HCT116 (cell line): ENCODE data around the gene JADE1. TPM values are rescaled to one million over a fixed set of nuclear protein-coding genes. Genes with fewer than 3 reads are reported as not detected.

Experiments
- ATAC-seq: fragments of 200-7000 bp; cut with Tn5 transposase; 2 replicates; pipeline ENCODE4 v1.9.1; 2020; ENCODE audit warnings: mild to moderate bottlenecking, moderate library complexity
- BruUV-seq: library from RNA; stranded (reverse); fragments of 400-500 nt; replicated peaks from 2 replicates; lab custom pipeline; 2021; lab: Mats Ljungman, UMichigan
- CTCF ChIA-PET: fragments of 300-600 bp; sonication (Branson Sonifier 250); formaldehyde crosslinking; loops from one replicate; lab custom pipeline; 2021; ENCODE audit warnings: antibody characterized with exemption; lab: Charles Lee
- POLR2A ChIA-PET: fragments of 300-600, 350-600 bp; sonication (Branson Sonifier 250); formaldehyde crosslinking; loops from one replicate; lab custom pipeline; 2021; ENCODE audit warnings: antibody characterized with exemption; lab: Charles Lee
- RAD21 ChIA-PET, 2 experiments: fragments of 300-600 bp; sonication (Branson Sonifier 250); formaldehyde crosslinking; loops; one replicate each; lab custom pipeline; 2023; ENCODE audit warnings: low total read pairs in 2 of 2; ENCODE audit not compliant: uncharacterized antibody in 2 of 2, unreplicated experiment in 2 of 2, low non-redundant PET in 1 of 2; lab: Charles Lee
- DNase-seq: peaks from one replicate; pipeline ENCODE4 v3.0.0-alpha.2; 2010; ENCODE audit warnings: low read depth, low spot score
- H2AFZ ChIP-seq: fragments of 200-600 bp; shearing (Covaris generic), sonication (generic); 2 replicates; pipeline ENCODE4 v1.6.1; 2017; ENCODE audit warnings: low read depth, mixed run types, mixed read lengths, antibody characterized with exemption, low read length; ENCODE audit not compliant: poor library complexity, severe bottlenecking
- H3K27ac ChIP-seq: 2 replicates; pipeline ENCODE4 v1.5.1; 2012; ENCODE audit warnings: low read depth, low read length
- H3K27me3 ChIP-seq: fragments of 200-600 bp; sonication (generic); 2 replicates; pipeline ENCODE4 v1.6.1; 2016; ENCODE audit warnings: mixed run types, low read length, mixed read lengths; ENCODE audit not compliant: insufficient read depth
- H3K36me3 ChIP-seq, 2 experiments: fragments of 200-500 bp in 1 of 2; fragments of 200-600 bp in 1 of 2; sonication (Bioruptor generic) in 1 of 2; sonication (generic) in 1 of 2; 2 replicates each; pipeline versions ENCODE4 v1.5.1 to v1.6.1; 2014 to 2016; ENCODE audit warnings: low read length in 2 of 2, inconsistent platforms in 1 of 2, mixed read lengths in 1 of 2, mixed run types in 1 of 2; ENCODE audit not compliant: insufficient read depth in 2 of 2, control insufficient read depth in 1 of 2
- H3K4me1 ChIP-seq, 2 experiments: fragments of 200-600 bp in 1 of 2; sonication (generic) in 1 of 2; 2 replicates each; pipeline versions ENCODE4 v1.5.1 to v1.6.1; 2012 to 2017; ENCODE audit warnings: low read length in 2 of 2, inconsistent platforms in 1 of 2, mild to moderate bottlenecking in 1 of 2, mixed read lengths in 1 of 2, mixed run types in 1 of 2, moderate library complexity in 1 of 2; ENCODE audit not compliant: insufficient read depth in 2 of 2, control insufficient read depth in 1 of 2
- H3K4me2 ChIP-seq: fragments of 200-600 bp; sonication (generic); 2 replicates; pipeline ENCODE4 v1.6.1; 2017; ENCODE audit warnings: mixed run types, low read length, mixed read lengths
- H3K4me3 ChIP-seq, 2 experiments: fragments of 200-600 bp in 1 of 2; sonication (generic) in 1 of 2; replicated peaks in 1 of 2; 2 replicates each; pipeline ENCODE4 v1.5.1; 2011 to 2016; ENCODE audit warnings: low read length in 2 of 2, control low read depth in 1 of 2, low read depth in 1 of 2, mild to moderate bottlenecking in 1 of 2, mixed read lengths in 1 of 2, mixed run types in 1 of 2
- H3K79me2 ChIP-seq: fragments of 200-600 bp; sonication (generic); 2 replicates; pipeline ENCODE4 v1.6.1; 2017; ENCODE audit warnings: mild to moderate bottlenecking, mixed run types, low read length, moderate library complexity, mixed read lengths; ENCODE audit not compliant: insufficient read depth
- H3K9ac ChIP-seq: fragments of 200-600 bp; sonication (generic); 2 replicates; pipeline ENCODE4 v1.6.1; 2016; ENCODE audit warnings: low read length, mixed read lengths
- H3K9me2 ChIP-seq: fragments of 200-600 bp; sonication (generic), shearing (Covaris generic); 2 replicates; pipeline ENCODE4 v1.6.1; 2017; ENCODE audit warnings: mixed run types, mild to moderate bottlenecking, moderate library complexity; ENCODE audit not compliant: insufficient read depth
- H3K9me3 ChIP-seq, 2 experiments: fragments of 200-500 bp in 1 of 2; fragments of 200-600 bp in 1 of 2; sonication (Bioruptor generic) in 1 of 2; sonication (generic) in 1 of 2; 2 replicates each; pipeline ENCODE4 v1.6.1; 2014 to 2017; ENCODE audit warnings: low read length in 2 of 2, mixed read lengths in 2 of 2, inconsistent platforms in 1 of 2, low read depth in 1 of 2, mild to moderate bottlenecking in 1 of 2, mixed run types in 1 of 2, moderate library complexity in 1 of 2; ENCODE audit not compliant: control insufficient read depth in 1 of 2, insufficient read depth in 1 of 2
- H4K20me1 ChIP-seq: fragments of 200-600 bp; sonication (generic), shearing (Covaris generic); 2 replicates; pipeline ENCODE4 v1.6.1; 2017; ENCODE audit warnings: mixed run types, mild to moderate bottlenecking, moderate library complexity; ENCODE audit not compliant: insufficient read depth
- CBX3 ChIP-seq: IDR thresholded peaks from 2 replicates; pipeline ENCODE4 v1.6.1; 2012; ENCODE audit warnings: low read depth
- CEBPB ChIP-seq: IDR thresholded peaks from 2 replicates; pipeline ENCODE4 v1.6.1; 2012; ENCODE audit warnings: low read depth
- ELF1 ChIP-seq: IDR thresholded peaks from 2 replicates; pipeline ENCODE4 v1.6.1; 2012; ENCODE audit warnings: low read depth, borderline replicate concordance
- EZH2 ChIP-seq: fragments of 200-600 bp; sonication (generic); IDR thresholded peaks from 2 replicates; pipeline ENCODE4 v1.6.1; 2017; ENCODE audit warnings: antibody characterized with exemption, mixed run types
- FOSL1 ChIP-seq: IDR thresholded peaks from 2 replicates; pipeline ENCODE4 v1.6.1; 2012; ENCODE audit warnings: low read depth
- POLR2AphosphoS5 ChIP-seq: IDR thresholded peaks from 2 replicates; pipeline ENCODE4 v1.6.1; 2011; ENCODE audit warnings: mild to moderate bottlenecking, low read depth, low read length, moderate library complexity
- RAD21 ChIP-seq: IDR thresholded peaks from 2 replicates; pipeline ENCODE4 v1.6.1; 2012; ENCODE audit warnings: low read depth, mild to moderate bottlenecking
- SIN3A ChIP-seq: IDR thresholded peaks from 2 replicates; pipeline ENCODE4 v1.6.1; 2012; ENCODE audit warnings: low read depth
- SP1 ChIP-seq: IDR thresholded peaks from 2 replicates; pipeline ENCODE4 v1.6.1; 2012; ENCODE audit warnings: low read depth
- SRF ChIP-seq: IDR thresholded peaks from 2 replicates; pipeline ENCODE4 v1.6.1; 2012; ENCODE audit warnings: low read depth
- YY1 ChIP-seq: IDR thresholded peaks from 2 replicates; pipeline ENCODE4 v1.6.1; 2011; ENCODE audit warnings: low read length, low read depth, moderate library complexity, mild to moderate bottlenecking; ENCODE audit not compliant: insufficient replicate concordance; ENCODE audit errors: extremely low read depth
- ZNF274 ChIP-seq: fragments of 200-500 bp; sonication (Bioruptor generic); IDR thresholded peaks from 2 replicates; pipeline ENCODE4 v1.6.1; 2014; ENCODE audit warnings: mild to moderate bottlenecking, low read depth, low read length, inconsistent platforms
- intact Hi-C: fragments of 100-400 bp; cut with micrococcal nuclease; formaldehyde crosslinking; loops from 2 replicates; pipeline ENCODE4 v1.10.0; 2022
- total RNA-seq: library from RNA; stranded (reverse); gene quantifications from one replicate; pipeline ENCODE4 v1.2.1, GENCODE V29; 2021; ENCODE audit not compliant: unreplicated experiment
- TF ChIP-seq, protein P1 (sequence below): IDR thresholded peaks from 2 replicates; pipeline ENCODE4 v1.6.1; 2012
- TF ChIP-seq, protein P2 (sequence below): IDR thresholded peaks from 2 replicates; pipeline ENCODE4 v1.6.1; 2011; ENCODE audit warnings: mild to moderate bottlenecking, low read length, moderate library complexity; ENCODE audit not compliant: insufficient replicate concordance; ENCODE audit errors: extremely low read depth
- TF ChIP-seq, protein P3 (sequence below): IDR thresholded peaks from 2 replicates; pipeline ENCODE4 v1.6.1; 2012

JADE1 gene
- total RNA-seq, 1 experiment from 2014 or later = 26.5 TPM

DNA sequence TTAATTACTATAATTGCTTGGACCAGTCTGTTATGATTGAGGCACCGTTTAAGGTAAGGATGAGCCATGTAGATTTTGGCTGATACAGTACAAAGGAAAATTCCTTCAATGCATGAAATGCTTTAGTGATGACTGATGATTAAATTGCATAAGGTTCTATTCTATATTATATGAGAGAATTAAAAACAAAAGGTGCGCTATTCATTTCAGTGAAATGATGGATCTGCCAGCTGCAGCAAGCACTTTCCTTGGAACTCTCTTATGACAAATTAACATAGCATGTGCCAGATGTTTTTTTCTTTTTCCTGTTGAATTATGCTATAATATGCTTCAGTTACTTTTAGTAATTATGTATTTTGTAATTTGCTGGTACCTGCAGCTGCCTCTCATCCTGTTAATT, 98.5 kb downstream of the JADE1 start:
- Histone ChIP-seq H3K79me2 (no peaks in the 10 kb centered on the region), H2AFZ (no peak overlapping the region), H3K9ac (no peak overlapping the region), H3K4me3 (no peak overlapping the region), H3K4me1 (no peaks in the 10 kb centered on the region), H3K4me2 (no peak overlapping the region), H3K9me2 (no peaks in the 10 kb centered on the region), H3K27me3 (no peaks in the 10 kb centered on the region), H3K9me3 (no peaks in the 10 kb centered on the region), H4K20me1 (no peaks in the 10 kb centered on the region), H3K27ac (no peak overlapping the region), H3K36me3 (no peaks in the 10 kb centered on the region)
- RAD21 ChIA-PET = no interaction called here
- BruUV-seq = no TSS peak
- CTCF ChIA-PET = no interaction called here
- ATAC-seq (no peak), DNase-seq (no peak)
- POLR2A ChIA-PET = no interaction called here
- TF ChIP-seq CEBPB (no peak), YY1 (no peak)
- intact Hi-C loops = no loop called here

DNA sequence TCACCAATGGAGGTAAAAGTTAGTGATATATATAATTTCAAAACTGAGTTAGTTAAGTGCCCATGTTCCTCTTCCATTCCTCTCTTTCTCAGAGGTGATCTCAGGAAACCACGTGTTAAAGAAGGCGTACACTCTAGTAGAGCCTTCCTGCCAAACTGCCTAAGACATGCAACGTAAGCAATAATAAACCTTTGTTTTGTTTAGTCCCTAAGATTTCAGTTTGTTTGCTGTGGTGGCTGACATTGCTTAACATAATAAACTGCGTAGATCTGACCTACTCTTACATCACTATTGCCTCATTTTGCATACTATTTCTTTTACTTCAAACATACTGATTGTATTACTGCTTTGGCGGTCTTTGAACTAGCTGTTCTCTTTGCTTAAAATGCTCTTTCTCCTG, 99.2 kb downstream of the JADE1 start:
- no peak overlapping the region for H2AFZ ChIP-seq
- TF ChIP-seq EZH2 (no peak), FOSL1 (no peak), SIN3A (no peak), SP1 (no peak), CBX3 (no peak), CEBPB (no peak), POLR2AphosphoS5 (no peak), ZNF274 (no peak), RAD21 (no peak), ELF1 (no peak), SRF (no peak)
- TF ChIP-seq, protein P1, sequence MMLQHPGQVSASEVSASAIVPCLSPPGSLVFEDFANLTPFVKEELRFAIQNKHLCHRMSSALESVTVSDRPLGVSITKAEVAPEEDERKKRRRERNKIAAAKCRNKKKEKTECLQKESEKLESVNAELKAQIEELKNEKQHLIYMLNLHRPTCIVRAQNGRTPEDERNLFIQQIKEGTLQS = no peak
- TF ChIP-seq, protein P2, sequence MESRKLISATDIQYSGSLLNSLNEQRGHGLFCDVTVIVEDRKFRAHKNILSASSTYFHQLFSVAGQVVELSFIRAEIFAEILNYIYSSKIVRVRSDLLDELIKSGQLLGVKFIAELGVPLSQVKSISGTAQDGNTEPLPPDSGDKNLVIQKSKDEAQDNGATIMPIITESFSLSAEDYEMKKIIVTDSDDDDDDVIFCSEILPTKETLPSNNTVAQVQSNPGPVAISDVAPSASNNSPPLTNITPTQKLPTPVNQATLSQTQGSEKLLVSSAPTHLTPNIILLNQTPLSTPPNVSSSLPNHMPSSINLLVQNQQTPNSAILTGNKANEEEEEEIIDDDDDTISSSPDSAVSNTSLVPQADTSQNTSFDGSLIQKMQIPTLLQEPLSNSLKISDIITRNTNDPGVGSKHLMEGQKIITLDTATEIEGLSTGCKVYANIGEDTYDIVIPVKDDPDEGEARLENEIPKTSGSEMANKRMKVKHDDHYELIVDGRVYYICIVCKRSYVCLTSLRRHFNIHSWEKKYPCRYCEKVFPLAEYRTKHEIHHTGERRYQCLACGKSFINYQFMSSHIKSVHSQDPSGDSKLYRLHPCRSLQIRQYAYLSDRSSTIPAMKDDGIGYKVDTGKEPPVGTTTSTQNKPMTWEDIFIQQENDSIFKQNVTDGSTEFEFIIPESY = no peak
- TF ChIP-seq, protein P3, sequence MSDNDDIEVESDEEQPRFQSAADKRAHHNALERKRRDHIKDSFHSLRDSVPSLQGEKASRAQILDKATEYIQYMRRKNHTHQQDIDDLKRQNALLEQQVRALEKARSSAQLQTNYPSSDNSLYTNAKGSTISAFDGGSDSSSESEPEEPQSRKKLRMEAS = no peak
- no peaks in the 10 kb centered on the region for H3K9me3 ChIP-seq
- H3K27me3 ChIP-seq = no peaks in the 10 kb centered on the region
- H3K4me3 ChIP-seq = no peak overlapping the region
- intact Hi-C loops = no loop called here
- H4K20me1 ChIP-seq = no peaks in the 10 kb centered on the region
- BruUV-seq = no TSS peak
- DNase-seq (no peak), ATAC-seq (no peak)
- H3K4me2 ChIP-seq = no peak overlapping the region
- H3K79me2 ChIP-seq = no peaks in the 10 kb centered on the region
- no peak overlapping the region for H3K27ac ChIP-seq
- H3K4me1 ChIP-seq = no peaks in the 10 kb centered on the region
- CTCF ChIA-PET = no interaction called here
- no peaks in the 10 kb centered on the region for H3K9me2 ChIP-seq
- no peak overlapping the region for H3K9ac ChIP-seq
- no peaks in the 10 kb centered on the region for H3K36me3 ChIP-seq
- POLR2A ChIA-PET = no interaction called here
- RAD21 ChIA-PET = no interaction called here
